ENCODE data around the gene HOXD13. TPM values are rescaled to one million over a fixed set of nuclear protein-coding genes. Genes with fewer than 3 reads are reported as not detected.

Gene HOXD13
- total RNA-seq, 1 donor from 2014 or later: not detected

GRCh38 chr2:176081837-176082524, 10.5 kb upstream of the HOXD13 start:
- H3K4me3 ChIP-seq: no peak overlapping the region
- H3K9me3 ChIP-seq (replicated peaks): peaks cover 6% of the 10 kb centered on the region
- no peak overlapping the region for H3K27ac ChIP-seq (replicated peaks)
- DNase-seq: no peak
- H3K27me3 ChIP-seq (ENCODE audit: low read depth): peaks cover 100% of the 10 kb centered on the region
- H3K36me3 ChIP-seq: no peaks in the 10 kb centered on the region
- H3K4me1 ChIP-seq: peaks cover 54% of the 10 kb centered on the region
- intact Hi-C loops (cut with micrococcal nuclease): no loop called here
- TF ChIP-seq CTCF (IDR thresholded peaks at IDR 0.05; ENCODE audit: borderline replicate concordance): no peak

GRCh38 chr2:176082525-176082823, 10.0 kb upstream of the HOXD13 start:
- Histone ChIP-seq H3K9me3 (replicated peaks) (peaks cover 6% of the 10 kb centered on the region), H3K27ac (replicated peaks) (no peak overlapping the region), H3K36me3 (no peaks in the 10 kb centered on the region), H3K4me3 (no peak overlapping the region), H3K4me1 (peaks cover 54% of the 10 kb centered on the region), H3K27me3 (ENCODE audit: low read depth) (peaks cover 100% of the 10 kb centered on the region)
- DNase-seq: no peak
- intact Hi-C loops (cut with micrococcal nuclease): no loop called here
- no peak for TF ChIP-seq CTCF (IDR thresholded peaks at IDR 0.05; ENCODE audit: borderline replicate concordance)

GRCh38 chr2:176082824-176083751, 9.4 kb upstream of the HOXD13 start:
- TF ChIP-seq CTCF (IDR thresholded peaks at IDR 0.05; ENCODE audit: borderline replicate concordance): no peak
- Histone ChIP-seq H3K27me3 (ENCODE audit: low read depth) (peaks cover 100% of the 10 kb centered on the region), H3K4me3 (no peak overlapping the region), H3K27ac (replicated peaks) (no peak overlapping the region), H3K36me3 (no peaks in the 10 kb centered on the region), H3K4me1 (peaks cover 58% of the 10 kb centered on the region), H3K9me3 (replicated peaks) (peaks cover 6% of the 10 kb centered on the region)
- intact Hi-C loops (cut with micrococcal nuclease): no loop called here
- no peak for DNase-seq

- Histone ChIP-seq H3K27me3 (ENCODE audit: low read depth) (peaks cover 100% of the 10 kb centered on the region), H3K36me3 (no peaks in the 10 kb centered on the region), H3K4me1 (peaks cover 63% of the 10 kb centered on the region), H3K9me3 (replicated peaks) (peaks cover 6% of the 10 kb centered on the region), H3K27ac (replicated peaks) (no peak within 1 kb of the TSS), H3K4me3 (no peak within 1 kb of the TSS)
- TF ChIP-seq CTCF (IDR thresholded peaks at IDR 0.05; ENCODE audit: borderline replicate concordance): no peak
- no peak for DNase-seq
- intact Hi-C loops (cut with micrococcal nuclease): no loop called here
Observed at GRCh38 chr2:176083796-176084261, 8.7 kb upstream of the HOXD13 start, which contains the start of gene EVX2. Gene EVX2, minus strand, starts transcription at chr2:176083962. Its CDS starts 186 bp downstream, at chr2:176083776.

GRCh38 chr2:176084611-176085119, 7.9 kb upstream of the HOXD13 start:
- H3K4me1 ChIP-seq: peaks cover 55% of the 10 kb centered on the region

More at GRCh38 chr2:176084611-176085119, 7.9 kb upstream of the HOXD13 start:
- no peak for TF ChIP-seq CTCF (IDR thresholded peaks at IDR 0.05; ENCODE audit: borderline replicate concordance)
- Histone ChIP-seq H3K27ac (replicated peaks) (no peak overlapping the region), H3K36me3 (no peaks in the 10 kb centered on the region), H3K9me3 (replicated peaks) (peaks cover 6% of the 10 kb centered on the region), H3K4me3 (no peak overlapping the region), H3K27me3 (ENCODE audit: low read depth) (peaks cover 100% of the 10 kb centered on the region)
- intact Hi-C loops (cut with micrococcal nuclease): loop anchor here (5.0 kb wide), 1 partner anchor 397 kb away; no protein-coding TSS in a partner anchor
- no peak for DNase-seq

All from left ventricle myocardium inferior (tissue), 1 donor.